Activated effector memory CD4-positive, alpha-beta T cell treated with Interleukin-2 at 50 U/mL for 16 hours (primary cell): ENCODE data around the gene TSPAN18.

Experiments
- DNase-seq: peaks from one replicate; pipeline ENCODE4 v3.0.0-alpha.2; 2020

The TSPAN18 gene

GRCh38 chr11:44971185-44971584 is 244.4 kb downstream of the TSPAN18 start:
- DNase-seq = no peak

- DNase-seq = no peak
These were observed 246.1 kb downstream of the TSPAN18 start for GRCh38 chr11:44972746-44973435.

- DNase-seq = no peak
These were observed 247.1 kb downstream of the TSPAN18 start for GRCh38 chr11:44973632-44974401.

GRCh38 chr11:44974402-44975000 is 247.7 kb downstream of the TSPAN18 start:
- no peak for DNase-seq

GRCh38 chr11:44976576-44976975 is 249.8 kb downstream of the TSPAN18 start:
- DNase-seq = no peak

GRCh38 chr11:44977493-44977984 is 250.8 kb downstream of the TSPAN18 start:
- DNase-seq = no peak

- DNase-seq = no peak
These were observed 251.7 kb downstream of the TSPAN18 start for GRCh38 chr11:44978274-44978960.

- no peak for DNase-seq
These were observed 252.2 kb downstream of the TSPAN18 start for GRCh38 chr11:44978961-44979331.

GRCh38 chr11:44979543-44980399 is 253.0 kb downstream of the TSPAN18 start:
- DNase-seq = no peak

- DNase-seq = no peak
These were observed 254.0 kb downstream of the TSPAN18 start for GRCh38 chr11:44980533-44981427.
